ENCODE measurements around the gene NAPG.
"Not testable (repeated sequence)": the region's sequence is repeated elsewhere in the genome, so short reads cannot be mapped to it uniquely, and the experiment has no call there.

The NAPG gene

GRCh38 chr18:10525697-10526560 lies at the start of gene NAPG:
NAPG (plus strand) TSS chr18:10526027; CDS start chr18:10526103, 76 bp downstream.
- DNase-seq (ENCODE audit: low spot score), result peak; percentile 99

DNA sequence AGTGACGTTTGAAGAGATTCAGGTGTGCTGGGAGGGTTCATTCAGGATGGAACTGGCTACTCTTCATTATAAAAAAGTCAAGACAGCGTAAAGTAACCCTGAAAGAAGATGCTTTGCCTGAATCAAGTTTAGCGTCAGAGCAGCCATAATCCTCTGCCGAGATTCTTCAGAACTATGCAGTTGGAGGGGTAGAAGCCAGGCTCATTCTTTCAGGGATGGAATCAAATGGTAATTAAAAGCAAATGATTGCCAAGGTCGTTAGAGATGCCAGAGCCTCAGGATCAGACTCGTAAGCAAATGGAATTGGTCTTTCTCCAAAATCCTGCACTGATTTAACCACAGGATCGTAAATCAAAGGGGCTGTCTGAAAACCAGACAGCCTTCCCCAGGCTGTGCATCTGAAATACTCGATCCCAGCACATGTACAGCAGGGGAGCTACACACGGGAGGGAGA lies 49.5 kb upstream of the NAPG start:
- peak; percentile 35 for DNase-seq (ENCODE audit: low spot score)

DNA sequence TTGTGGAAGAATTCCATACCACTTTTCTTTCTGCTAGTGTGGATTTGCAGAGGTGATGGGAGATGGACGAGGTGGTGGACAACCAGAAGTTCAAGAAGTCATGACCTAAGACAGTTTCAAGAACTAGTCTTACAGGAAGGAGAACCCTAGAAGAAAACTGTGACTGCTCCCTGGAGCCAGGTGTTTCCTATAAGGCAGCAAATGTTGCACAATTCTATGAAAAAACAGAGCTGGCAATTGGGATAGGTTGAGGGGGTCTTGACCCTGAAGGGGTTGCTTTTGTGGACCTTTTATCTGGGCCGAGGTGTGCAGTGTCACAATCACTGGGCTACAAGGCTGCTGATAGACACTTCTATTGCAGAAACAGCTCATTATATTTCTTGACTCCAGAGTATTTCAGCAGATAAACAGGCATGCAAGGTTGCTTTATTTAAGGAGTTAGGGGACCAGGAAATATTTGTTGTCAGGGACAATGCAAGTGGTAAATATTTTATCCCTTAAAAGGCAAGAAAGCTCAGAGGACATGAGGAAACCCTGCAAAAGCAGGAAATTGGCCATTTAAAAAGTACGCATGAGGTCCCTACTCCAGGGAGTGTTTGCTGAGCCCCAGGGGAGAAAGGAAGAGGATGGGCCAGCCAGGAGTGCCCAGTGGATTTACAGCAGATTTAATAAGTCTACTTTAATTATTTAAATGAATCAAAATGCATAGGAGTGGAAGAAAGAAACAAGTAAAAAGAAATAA lies 48.5 kb upstream of the NAPG start:
- DNase-seq (ENCODE audit: low spot score), result no peak

DNA sequence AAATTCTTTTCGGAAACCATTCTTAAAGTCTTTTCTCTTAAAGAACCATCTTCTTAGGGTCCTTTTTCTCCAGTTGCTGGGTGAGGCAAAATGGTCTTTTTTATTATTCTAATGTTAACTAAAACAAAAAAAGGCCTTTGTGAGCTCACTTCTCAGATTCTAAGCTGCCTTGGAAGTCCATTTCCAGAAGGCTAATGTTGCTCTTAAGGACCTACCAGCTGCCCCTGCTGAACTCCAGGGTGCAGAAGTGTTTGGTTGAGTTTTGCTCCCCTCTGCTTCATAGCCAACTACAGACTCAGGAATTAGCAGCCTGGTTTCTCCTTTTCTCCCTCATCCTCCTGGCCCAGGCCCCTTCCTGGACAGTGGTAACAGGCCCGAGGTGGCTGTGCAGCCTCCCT lies 48.0 kb upstream of the NAPG start:
- DNase-seq (ENCODE audit: low spot score), result no peak

DNA sequence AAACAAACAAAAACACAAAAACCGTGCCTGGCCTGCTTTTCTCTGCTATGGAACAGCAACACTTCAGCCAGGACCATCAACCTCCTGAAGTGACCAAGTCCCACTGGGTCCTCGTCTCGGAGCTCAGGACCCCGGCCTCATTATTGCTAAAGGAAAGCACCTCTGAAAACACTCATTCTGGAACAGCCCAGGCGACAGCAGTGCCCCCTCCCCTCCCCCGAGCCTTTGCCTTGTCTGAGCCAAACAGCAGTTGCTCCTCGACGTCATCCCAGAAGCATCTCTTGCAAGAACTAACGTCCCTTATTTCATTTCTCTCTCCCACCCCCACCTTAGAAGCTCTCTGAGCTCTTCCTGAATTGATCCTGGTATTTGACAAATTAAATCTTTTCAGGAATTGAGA lies 44.0 kb upstream of the NAPG start:
- DNase-seq (ENCODE audit: low spot score), result no peak

DNA sequence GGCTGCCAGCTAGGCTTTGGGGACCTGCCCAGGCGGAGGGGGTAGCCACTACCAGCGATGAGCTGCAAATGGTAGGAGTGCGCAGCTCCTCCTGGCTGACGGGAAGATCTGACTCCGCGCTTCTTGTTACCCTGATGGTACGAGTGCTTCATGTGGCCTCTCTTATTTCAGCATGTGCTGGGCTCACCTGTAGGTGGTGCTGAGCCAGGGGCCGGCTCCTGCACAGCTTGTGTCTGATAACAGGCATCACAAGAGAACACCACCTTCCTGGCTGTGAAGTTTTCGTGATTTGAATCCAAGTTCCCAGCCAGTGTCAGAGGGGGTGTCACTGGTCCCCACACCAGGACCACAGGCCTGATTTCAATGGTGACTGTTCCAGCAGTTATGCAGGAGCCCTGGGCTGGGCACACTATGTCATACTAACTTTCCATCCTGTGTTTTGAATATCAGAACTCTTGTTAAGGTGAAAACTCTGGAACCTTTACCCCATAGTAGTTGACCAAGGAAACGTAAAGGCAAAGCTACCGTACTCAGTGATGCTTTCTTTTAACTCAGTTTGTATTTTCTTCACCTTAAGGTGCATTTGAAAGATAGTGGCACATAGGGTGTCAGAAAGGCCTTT lies 43.4 kb upstream of the NAPG start:
- no peak for DNase-seq (ENCODE audit: low spot score)

- DNase-seq (ENCODE audit: low spot score), result no peak
Measured at GRCh38 chr18:10482985-10483949, 42.6 kb upstream of the NAPG start.

- no peak for DNase-seq (ENCODE audit: low spot score)
Measured at GRCh38 chr18:10485475-10485874, 40.4 kb upstream of the NAPG start.

DNA sequence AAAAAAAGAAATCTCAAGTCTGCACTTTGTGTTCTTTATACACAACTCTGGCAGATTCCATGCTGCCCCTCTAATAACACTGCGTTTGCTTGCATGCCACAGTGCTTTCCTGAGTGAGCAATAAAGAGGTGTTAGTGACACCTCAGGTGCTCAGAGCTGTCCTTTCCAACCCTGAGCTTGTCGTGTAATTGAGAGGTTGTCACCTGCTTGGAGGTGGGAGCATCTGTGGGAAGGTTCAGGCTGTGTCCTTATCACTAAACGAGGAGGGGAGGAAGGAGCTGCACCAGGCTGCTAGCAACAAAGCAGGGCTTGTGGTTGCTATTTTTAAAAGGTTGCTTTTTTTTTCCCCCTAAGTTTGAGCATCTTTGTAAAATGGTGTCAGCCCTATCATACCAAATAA lies 39.5 kb upstream of the NAPG start:
- no peak for DNase-seq (ENCODE audit: low spot score)

- DNase-seq (ENCODE audit: low spot score), result no peak
Measured at GRCh38 chr18:10487154-10487553, 38.7 kb upstream of the NAPG start.

DNA sequence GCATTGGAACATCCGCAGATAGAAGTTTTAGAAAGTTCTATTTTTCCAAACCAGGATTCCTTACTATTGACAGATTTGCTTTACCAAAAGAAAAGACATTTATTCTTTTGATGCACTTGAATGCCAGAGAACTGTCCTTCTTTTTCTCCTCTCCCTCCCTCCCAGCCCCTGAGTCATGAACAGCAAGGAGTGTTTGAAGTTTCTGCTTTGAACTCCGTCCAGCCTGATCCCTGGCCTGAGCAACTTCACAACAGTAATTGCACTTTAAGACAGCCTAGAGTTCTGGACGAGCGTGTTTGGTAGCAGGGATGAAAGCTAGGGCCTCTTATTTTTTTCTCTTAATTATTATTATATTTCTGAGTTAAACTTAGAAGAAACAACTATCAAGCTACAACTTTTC lies 37.8 kb upstream of the NAPG start:
- DNase-seq (ENCODE audit: low spot score), result no peak

DNA sequence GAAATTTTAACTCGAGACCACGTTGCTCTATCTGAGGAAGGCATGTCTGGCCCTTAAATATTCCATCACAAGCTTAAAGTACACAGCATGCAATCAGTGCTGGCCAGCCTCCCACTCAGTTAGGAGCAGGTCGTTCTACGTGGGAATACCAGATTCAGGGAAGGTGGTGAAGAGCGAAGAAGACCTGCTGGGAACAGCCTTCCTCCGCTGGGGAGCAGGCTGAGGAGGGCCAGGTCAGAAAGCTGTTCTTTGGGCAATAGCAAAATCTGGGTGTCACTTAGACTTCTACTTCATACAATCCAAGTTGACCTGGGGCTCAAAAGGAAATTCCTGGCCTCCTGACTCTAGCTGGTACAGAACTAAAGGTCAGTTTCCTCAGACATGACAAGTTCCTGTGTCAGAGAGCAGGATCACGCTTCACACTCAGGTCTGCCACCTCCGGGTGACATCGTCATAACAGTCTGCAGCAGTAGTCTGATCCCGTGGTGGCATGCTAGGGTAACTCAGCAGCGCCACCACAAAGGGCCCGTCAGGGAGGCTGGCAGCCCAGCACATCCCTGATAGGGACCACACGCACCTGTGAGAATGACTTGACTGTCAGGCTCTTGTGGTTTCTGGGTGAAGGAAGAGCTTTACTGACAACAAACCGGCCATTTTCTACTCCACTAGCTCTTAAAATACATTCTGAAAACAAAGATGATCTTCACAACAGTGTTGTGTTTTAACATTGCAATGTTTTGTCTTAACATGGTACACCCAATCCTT lies 35.2 kb upstream of the NAPG start:
- DNase-seq (ENCODE audit: low spot score), result no peak

- no peak for DNase-seq (ENCODE audit: low spot score)
Measured at GRCh38 chr18:10495936-10496335, 29.9 kb upstream of the NAPG start.

- no peak for DNase-seq (ENCODE audit: low spot score)
Measured at GRCh38 chr18:10497206-10497749, 28.5 kb upstream of the NAPG start.

DNA sequence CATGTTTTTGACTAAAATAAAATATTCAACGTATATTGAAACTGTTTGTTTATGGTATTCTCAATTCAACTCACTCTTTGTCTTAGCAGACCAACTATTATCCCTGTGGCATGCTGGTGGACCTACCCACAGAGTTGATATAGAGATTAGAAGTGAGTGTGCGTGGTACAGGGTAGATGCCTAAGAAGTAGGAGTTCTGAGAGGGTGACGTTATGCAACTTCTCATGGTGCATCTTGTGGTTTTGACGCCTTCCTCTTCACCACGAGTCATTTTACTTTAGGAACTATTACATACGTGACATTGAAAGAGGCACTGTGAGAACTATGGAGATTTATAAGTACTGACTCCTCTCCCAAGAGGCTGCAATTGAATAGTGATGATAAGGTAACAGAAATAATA lies 26.6 kb upstream of the NAPG start:
- DNase-seq (ENCODE audit: low spot score), result no peak

DNA sequence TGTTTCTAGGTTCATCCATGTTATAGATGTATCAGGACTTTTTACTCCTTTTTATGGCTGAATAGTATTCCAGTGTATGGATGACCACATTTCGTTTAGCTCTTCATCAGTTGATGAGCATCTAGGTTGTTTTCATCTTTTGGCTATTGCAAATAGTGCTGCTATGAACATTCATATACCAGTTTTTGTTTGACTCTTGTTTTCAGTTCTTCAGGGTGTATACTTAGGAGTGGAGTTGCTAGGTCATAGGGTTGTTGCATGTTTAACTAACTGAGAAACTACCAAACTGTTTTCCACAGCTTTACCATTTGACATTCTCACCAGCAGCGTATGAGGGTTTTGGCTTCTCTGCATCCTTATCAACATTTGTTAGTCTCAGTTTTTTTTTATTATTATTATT lies 25.8 kb upstream of the NAPG start:
- no peak for DNase-seq (ENCODE audit: low spot score)

DNA sequence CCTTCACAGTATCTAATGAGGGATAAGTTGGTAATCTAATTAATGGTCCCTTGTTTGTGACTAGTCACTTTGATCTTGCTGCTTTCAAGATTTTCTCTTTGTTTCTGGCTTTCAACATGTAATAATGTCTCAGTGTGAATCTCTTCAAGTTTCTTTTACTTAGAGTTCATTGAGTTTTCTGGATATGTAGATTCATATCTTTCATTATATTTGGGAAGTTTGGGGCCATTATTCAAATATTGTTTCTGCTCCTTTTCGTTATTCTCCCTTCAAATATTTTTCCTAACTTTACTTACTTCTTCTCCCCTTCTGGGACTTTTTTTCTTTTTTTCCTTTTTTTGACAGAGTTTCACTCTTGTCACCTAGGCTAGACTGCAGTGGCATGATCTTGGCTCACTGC lies 21.1 kb upstream of the NAPG start:
- DNase-seq (ENCODE audit: low spot score), result no peak

- DNase-seq (ENCODE audit: low spot score), result not testable (repeated sequence)
Measured at GRCh38 chr18:10505892-10506291, 19.9 kb upstream of the NAPG start.

GRCh38 chr18:10508591-10508990 lies 17.2 kb upstream of the NAPG start:
- DNase-seq (ENCODE audit: low spot score), result no peak

DNA sequence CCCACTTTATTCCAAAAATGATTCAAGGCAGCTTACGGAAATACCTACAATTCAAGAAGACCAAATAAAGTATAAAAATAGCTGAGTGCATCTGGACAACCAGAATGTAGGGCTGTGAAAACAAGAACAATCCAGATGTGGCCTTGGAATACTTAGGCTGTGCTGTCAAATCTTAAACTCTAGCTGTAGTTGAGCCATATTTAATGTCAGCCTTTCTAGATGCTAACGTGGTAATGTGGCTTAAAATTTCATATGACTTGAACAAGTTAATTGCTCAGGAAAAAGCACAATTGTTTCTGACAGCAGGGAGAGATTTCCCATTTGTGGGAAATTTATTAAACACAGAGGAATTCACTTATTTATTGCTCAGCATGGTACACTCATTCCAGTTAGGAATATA lies 14.6 kb upstream of the NAPG start:
- no peak for DNase-seq (ENCODE audit: low spot score)

- no peak for DNase-seq (ENCODE audit: low spot score)
Measured at GRCh38 chr18:10514082-10514481, 11.7 kb upstream of the NAPG start.
